ENCODE measurements around the gene JAGN1. TPM values are rescaled to one million over a fixed set of nuclear protein-coding genes. Genes with fewer than 3 reads are reported as not detected.

JAGN1 gene
- total RNA-seq, 2 donors from 2014 or later, result 43.7 to 51.2 TPM

DNA sequence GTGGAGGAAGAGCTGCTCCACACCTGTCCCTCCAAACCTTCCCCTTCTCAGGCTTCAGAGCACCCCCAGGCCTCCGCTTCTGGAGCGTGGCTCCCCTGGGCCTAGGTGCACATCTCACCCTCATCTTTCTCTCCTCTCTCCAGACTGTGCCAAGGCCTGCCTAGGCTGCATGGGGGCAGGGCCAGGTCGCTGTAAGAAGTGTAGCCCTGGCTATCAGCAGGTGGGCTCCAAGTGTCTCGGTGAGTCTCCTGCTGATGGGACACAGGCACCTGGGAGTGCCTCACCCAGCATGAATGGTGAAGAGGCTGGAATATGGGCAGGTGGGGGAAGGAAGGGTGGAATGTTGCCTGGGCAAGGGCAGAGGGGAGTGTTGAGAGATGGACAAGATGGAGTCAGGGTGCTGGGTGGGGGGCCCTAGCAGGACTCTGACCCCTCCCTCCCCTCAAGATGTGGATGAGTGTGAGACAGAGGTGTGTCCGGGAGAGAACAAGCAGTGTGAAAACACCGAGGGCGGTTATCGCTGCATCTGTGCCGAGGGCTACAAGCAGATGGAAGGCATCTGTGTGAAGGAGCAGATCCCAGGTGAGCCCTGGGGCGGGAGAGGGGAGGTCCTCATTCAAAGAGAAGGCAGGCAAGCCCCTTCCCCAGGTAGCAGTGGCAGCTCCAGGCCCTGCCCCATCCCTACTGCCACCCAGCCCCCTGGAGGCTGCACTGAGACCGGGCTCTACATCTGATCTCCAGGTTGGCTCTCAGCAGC lies 52.7 kb downstream of the JAGN1 start:
- Histone ChIP-seq H3K4me3 (no peak overlapping the region), H3K27me3 (no peaks in the 10 kb centered on the region), H3K9me3 (no peaks in the 10 kb centered on the region), H3K9ac (ENCODE audit: low read depth in 2 of 2, low read length in 2 of 2) (no peak overlapping the region), H3K36me3 (no peaks in the 10 kb centered on the region), H3K27ac (no peak overlapping the region), H3K4me1 (no peaks in the 10 kb centered on the region)
- intact Hi-C loops (cut with DNase I), result no loop called here
- no peak for TF ChIP-seq CTCF (IDR thresholded peaks at IDR 0.05)
- no peak for DNase-seq

Other genes starting within 250 kb of the JAGN1 start
- 10 to 100 TPM; 35.9 to 36.3 TPM for gene MTMR14, start 241.1 kb upstream of the JAGN1 start, total RNA-seq
- not detected for gene CPNE9, start 186.8 kb upstream of the JAGN1 start, total RNA-seq
- 10 to 100 TPM; 13.6 to 18.7 TPM for gene BRPF1, start 158.9 kb upstream of the JAGN1 start, total RNA-seq
- gene OGG1, start 140.7 kb upstream of the JAGN1 start, total RNA-seq, result 10 to 100 TPM; 19.1 to 24.9 TPM
- gene CAMK1, start 120.7 kb upstream of the JAGN1 start, total RNA-seq, result 10 to 100 TPM in 1 of 2 donors, 1 to 10 TPM in 1; 7.8 to 16.5 TPM
- 10 to 100 TPM; 60.1 to 66.4 TPM for gene TADA3, start 98.1 kb upstream of the JAGN1 start, total RNA-seq
- 100 to 1,000 TPM; 221 to 228 TPM for gene ARPC4, start 97.5 kb upstream of the JAGN1 start, total RNA-seq
- 10 to 100 TPM; 25.0 to 28.7 TPM for gene TTLL3, start 80.3 kb upstream of the JAGN1 start, total RNA-seq
- gene RPUSD3, start 46.6 kb upstream of the JAGN1 start, total RNA-seq, result 10 to 100 TPM; 24.8 to 42.9 TPM
- 1 to 10 TPM; 4.5 to 8.9 TPM for gene CIDEC, start 10.4 kb upstream of the JAGN1 start, total RNA-seq
- 10 to 100 TPM; 66.4 to 71.4 TPM for gene IL17RE, start 12.2 kb downstream of the JAGN1 start, total RNA-seq
- gene IL17RC, start 26.5 kb downstream of the JAGN1 start, total RNA-seq, result 10 to 100 TPM; 21.2 to 26.8 TPM
- 10 to 100 TPM; 23.3 to 40.4 TPM for gene CRELD1, start 43.2 kb downstream of the JAGN1 start, total RNA-seq
- 1 to 10 TPM in 1 of 2 donors, under 1 TPM in 1; 0.96 to 1.1 TPM for gene PRRT3, start 61.8 kb downstream of the JAGN1 start, total RNA-seq
- 10 to 100 TPM; 80.2 to 85.9 TPM for gene EMC3, start 96.2 kb downstream of the JAGN1 start, total RNA-seq
- gene FANCD2, start 135.8 kb downstream of the JAGN1 start, total RNA-seq, result 10 to 100 TPM in 1 of 2 donors, 1 to 10 TPM in 1; 6.9 to 31.1 TPM
- not detected for gene FANCD2OS, start 217.6 kb downstream of the JAGN1 start, total RNA-seq
- 100 to 1,000 TPM; 104 to 105 TPM for gene BRK1, start 225.1 kb downstream of the JAGN1 start, total RNA-seq